Measurements from ENCODE around the gene USP6NL.

USP6NL gene

DNA sequence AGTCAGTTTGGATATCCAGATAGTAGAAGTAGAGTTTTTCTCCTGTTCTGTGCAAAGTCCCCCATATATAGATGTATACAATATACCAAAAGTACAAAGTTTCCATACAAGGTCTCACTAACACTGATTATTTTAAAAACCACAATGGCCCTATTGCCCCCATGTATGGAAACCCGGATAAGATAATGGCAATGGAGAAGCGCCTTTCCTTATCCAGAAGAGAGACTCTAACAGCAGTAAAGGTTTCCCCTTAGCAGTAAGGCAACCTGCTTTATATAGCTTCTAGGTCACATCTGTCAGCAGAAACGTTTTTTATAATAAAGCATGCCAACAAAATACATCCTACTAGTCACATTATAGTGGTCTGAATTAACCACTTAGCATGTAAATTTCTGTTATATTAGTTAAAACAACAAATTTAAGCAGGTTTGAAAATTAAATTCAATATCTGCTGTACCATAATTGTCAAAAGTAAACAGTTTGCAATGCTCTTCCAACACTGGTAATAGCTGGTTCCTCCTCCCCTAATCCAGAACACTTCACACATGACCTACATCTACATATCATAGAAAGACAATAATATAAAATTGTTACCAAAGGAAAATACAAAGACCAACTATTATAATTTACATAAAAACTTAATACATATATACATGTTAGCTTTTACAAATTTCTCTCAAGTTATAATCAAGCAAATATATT lies 22.4 kb downstream of the USP6NL start:
- no peak for DNase-seq

GRCh38 chr10:11587722-11588259 lies 23.7 kb downstream of the USP6NL start:
- no peak for DNase-seq

DNA sequence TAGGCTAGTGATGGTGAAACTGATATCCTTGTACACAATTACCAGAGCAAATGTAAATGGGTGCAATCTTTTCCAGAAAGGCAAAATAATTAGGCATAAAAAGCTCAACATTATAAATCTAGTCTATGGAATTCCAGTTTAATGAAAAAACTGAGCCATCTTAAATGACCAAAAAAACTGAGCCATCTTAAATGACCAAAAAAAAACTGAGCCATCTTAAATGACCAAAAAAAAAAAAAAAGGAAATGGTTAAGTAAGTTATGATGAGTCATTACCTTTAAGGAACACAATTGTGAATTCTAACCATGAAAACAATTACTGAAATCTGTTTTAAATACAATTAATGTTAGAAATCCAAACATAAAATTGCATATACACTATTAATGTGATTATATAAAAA lies 25.3 kb downstream of the USP6NL start:
- DNase-seq: peak in 1 of 2 experiments; percentile 22

GRCh38 chr10:11581213-11581612 lies 30.2 kb downstream of the USP6NL start:
- no peak for DNase-seq

DNA sequence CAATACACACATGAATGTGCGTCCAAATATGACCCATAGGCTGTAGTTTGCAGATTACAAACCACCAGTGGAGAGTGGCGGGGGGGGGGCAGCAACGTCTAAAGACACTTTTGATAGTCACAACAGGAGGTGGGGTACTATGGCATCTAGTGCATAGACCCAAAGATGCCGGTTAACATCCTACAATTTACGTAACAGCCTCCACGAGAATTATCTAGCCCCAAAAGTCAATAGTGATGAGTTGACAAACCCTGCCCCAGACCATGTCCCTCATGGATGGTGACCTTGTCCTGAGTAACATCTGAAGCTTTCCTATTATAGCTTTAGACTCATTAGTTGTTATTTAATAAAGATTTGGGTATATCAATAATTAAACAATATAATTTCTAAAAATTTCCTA lies 31.6 kb downstream of the USP6NL start:
- no peak for DNase-seq

- DNase-seq: no peak
These were observed 32.6 kb downstream of the USP6NL start for GRCh38 chr10:11578802-11579255.

- no peak for DNase-seq
These were observed 35.2 kb downstream of the USP6NL start for GRCh38 chr10:11576092-11576809.

DNA sequence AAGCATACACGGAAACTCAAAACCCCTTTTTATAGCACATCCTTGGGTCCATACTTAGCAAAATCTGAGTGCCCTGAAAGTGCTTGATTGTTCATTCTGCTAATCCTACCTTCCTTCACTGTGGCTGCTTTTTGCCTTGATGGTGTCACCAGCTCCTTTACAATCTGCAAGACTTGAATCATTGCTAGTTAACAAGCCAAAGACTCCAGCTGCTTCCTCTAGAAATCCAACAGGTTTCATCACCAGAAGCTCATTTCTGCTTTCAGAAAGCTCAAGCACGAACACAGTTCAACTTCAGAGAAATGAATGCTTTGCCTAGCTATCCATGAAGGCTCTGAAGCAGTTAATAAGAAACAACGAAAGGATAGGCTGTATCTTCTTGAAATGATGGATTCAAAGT lies 38.0 kb downstream of the USP6NL start:
- peak; percentile 88 to 96 for DNase-seq

DNA sequence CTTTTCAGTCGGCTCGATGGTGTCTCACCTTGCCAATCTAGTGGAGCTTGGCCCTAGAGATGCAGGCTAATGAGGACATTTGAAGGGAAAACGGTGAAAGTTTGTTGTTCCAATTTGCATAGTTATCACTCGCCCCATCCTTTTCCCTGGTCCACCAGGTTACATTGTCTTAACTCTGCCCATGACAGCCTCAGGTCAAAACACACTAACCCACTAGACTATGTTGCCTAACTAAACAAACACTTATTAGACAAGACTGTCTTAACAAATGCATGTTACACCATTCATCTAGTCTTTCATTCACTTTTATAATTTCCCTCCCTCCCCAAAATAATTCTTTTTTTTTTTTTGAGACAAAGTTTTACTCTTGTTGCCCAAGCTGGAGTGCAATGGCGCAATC lies 40.7 kb downstream of the USP6NL start:
- no peak for DNase-seq

DNA sequence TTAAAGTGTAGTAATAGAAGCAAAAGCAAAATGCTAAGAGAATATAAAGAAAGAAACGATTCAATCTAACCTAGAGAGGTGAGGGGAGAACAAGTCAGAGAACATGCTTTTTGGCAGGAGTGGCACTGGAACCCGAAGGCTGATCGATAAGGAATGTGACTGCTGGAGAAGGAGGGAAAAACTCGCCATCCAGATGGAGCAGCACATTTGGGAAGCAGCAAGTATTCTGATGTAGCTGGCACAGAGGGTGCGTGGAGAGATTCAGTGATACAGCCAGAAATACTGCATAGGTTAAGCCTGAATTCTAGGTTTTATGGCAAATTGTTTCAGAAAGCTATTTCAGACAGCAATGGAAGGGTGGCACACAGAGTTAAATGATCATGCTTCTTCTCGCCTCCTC lies 42.0 kb downstream of the USP6NL start:
- DNase-seq: no peak

- DNase-seq: no peak
These were observed 42.9 kb downstream of the USP6NL start for GRCh38 chr10:11568578-11568977.

GRCh38 chr10:11564741-11565140 lies 46.7 kb downstream of the USP6NL start:
- no peak for DNase-seq

DNA sequence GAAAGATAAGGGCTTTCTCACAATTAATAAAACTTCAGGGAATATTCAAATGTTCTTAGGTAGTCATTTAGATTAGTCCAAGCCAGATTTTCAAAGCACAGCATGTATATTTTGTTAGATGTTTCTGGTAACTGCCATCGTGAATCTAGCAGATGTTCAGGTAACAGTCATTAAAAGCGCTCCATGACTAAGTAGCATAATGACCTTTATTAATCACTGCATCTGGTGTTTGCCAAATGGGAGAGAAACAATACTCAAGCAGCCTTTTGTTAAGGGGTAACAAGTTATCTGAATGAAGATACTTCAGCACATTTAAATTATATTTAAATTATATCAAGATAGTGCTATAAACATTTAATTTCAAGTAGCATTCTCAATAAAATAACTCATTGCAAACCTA lies 47.5 kb downstream of the USP6NL start:
- DNase-seq: no peak

- DNase-seq: no peak
These were observed 48.6 kb downstream of the USP6NL start for GRCh38 chr10:11562888-11563287.

DNA sequence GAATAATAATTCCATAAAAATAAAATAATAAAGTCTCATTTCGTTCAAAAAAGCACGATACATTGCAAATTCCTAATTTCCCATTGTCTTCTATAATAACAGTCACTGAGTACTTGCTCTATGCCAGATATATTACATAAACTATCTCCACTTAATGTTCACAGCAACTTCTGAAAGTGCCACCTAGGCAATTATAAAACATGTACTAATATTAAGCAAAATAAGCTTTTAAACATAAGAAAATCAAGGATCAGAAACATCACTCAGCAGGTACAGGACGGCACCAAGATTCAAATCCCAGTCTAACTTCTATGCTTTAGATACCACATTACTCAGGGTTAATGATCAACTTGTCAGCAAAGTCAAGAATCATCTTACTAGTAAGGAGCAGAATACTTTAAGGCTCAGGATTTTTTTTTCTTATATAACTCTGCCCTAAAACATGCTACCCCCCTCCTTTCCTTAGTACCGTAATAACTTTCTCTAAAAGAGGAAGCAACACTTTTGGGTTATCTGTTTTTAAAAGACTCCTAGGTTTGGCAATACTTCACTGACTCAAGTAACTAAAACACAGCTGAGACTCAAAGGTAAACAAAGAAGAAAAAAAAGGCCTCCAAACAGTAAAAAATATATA lies 51.3 kb downstream of the USP6NL start:
- DNase-seq: peak; percentile 90 to 95

DNA sequence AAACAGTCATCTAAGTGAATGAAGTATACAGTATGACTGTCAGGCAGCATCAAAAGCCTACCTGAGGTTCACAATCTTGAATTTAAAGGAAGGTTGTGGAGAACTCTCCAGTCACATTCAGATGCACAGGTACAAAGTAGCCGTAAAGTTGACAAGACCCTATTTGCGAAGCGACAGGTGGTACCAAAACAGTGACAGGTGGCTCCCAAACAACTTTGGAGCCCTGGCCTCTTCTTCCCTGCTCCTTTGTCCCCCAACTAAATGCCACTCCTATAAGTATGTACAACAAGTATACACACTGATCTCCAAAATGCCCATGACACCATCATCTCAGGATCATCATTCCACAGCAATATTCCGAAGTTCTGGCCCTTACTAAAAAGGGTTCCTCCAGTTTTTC lies 53.5 kb downstream of the USP6NL start:
- DNase-seq: no peak

DNA sequence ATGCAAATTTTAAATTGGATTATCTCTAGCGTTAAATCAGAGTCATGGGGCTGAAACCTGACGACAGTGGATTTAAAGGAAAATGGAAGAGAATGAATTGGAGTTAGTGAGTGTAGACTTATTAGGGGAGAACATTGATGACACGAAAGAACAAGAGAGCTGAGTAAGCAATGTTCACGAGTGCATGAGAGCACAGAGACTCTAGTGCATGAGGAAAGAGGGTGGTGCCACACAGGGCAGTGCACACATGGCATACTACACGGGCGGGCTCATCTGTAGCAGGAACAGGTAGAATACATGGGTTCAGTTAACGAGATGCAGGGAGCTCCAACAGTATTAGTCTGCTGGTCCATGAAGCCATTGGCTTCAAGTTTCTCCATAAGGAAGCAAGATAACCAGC lies 53.9 kb downstream of the USP6NL start:
- no peak for DNase-seq

GRCh38 chr10:11555556-11555955 lies 55.9 kb downstream of the USP6NL start:
- DNase-seq: no peak

DNA sequence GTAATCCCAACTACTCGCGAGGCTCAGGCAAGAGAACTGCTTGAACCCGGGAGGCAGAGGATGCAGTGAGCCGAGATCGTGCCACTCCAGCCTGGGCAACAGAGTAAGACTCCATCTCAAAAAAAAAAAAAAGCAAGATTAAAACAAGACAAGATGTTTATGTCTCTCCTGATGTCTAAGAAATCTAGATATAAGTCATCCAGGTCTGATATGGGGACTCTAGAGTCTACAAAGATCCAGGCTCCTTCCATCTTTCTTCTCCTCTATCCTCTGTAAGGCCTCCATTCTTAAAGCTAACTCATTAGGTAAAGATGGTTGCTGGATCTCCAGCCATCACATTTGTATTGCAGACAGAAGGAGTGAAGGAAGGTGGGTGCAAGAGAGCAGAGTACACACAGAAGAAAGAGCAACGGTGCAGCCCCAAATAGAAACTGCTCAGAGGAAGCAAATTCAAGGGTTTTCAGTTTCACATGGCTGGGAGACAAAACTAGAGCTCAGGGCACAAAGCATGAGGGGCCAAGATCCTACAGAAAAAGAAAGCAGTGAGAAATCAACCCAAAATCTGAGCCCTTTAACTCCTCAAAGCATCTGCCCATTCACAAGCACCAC lies 57.6 kb downstream of the USP6NL start:
- no peak for DNase-seq

- DNase-seq: peak; percentile 50 to 63
These were observed 59.4 kb downstream of the USP6NL start for GRCh38 chr10:11551916-11552602.

- DNase-seq: no peak
These were observed 60.3 kb downstream of the USP6NL start for GRCh38 chr10:11551104-11551503.

GRCh38 chr10:11548768-11549099 lies 62.7 kb downstream of the USP6NL start:
- peak in 1 of 2 experiments; percentile 31 for DNase-seq

Measured in Kasumi-1 (cell line).